ENCODE data around the gene CFAP54. TPM values are rescaled to one million over a fixed set of nuclear protein-coding genes. Genes with fewer than 3 reads are reported as not detected.

CFAP54 gene
- total and polyA plus RNA-seq, 2 donors (not counting 3 experiments of a cell fraction or from before 2014, with no cell fraction given) = 3.6 to 26.9 TPM

- peak; percentile 75 for TF ChIP-seq FOS (IDR thresholded peaks at IDR 0.05; ENCODE audit: borderline replicate concordance, insufficient read depth, low read length)
- TF ChIP-seq JUN (IDR thresholded peaks at IDR 0.05; ENCODE audit: borderline replicate concordance, insufficient read depth, insufficient read length, low read depth) = peak; percentile 23
- TF ChIP-seq MYC (IDR thresholded peaks at IDR 0.05; ENCODE audit: low read depth, low read length) = no peak
- Histone ChIP-seq H3K79me2 (ENCODE audit: control insufficient read depth, insufficient read depth, low read length) (no peaks in the 10 kb centered on the region), H3K4me1 (ENCODE audit: control insufficient read depth, extremely low read depth, insufficient read depth, low read length) (no peaks in the 10 kb centered on the region), H3K9me3 (replicated peaks; ENCODE audit: control insufficient read depth, insufficient read depth, low read length) (no peaks in the 10 kb centered on the region), H2AFZ (ENCODE audit: low read depth, low read length) (no peak overlapping the region), H3K9me1 (replicated peaks; ENCODE audit: control insufficient read depth, extremely low read depth, insufficient read depth, low read length) (no peaks in the 10 kb centered on the region), H3K4me2 (ENCODE audit: insufficient read depth, low read length) (no peak overlapping the region), H3K36me3 (ENCODE audit: control insufficient read depth in 2 of 2, extremely low read depth in 1 of 2, insufficient read depth in 2 of 2, low read length in 2 of 2) (no peaks in the 10 kb centered on the region), H3K4me3 (replicated peaks in 1 of 3; ENCODE audit: insufficient read depth in 1 of 3, low read depth in 1 of 3, low read length in 3 of 3) (no peak overlapping the region), H3K9ac (replicated peaks; ENCODE audit: extremely low read depth, insufficient read depth, low read length) (no peak overlapping the region), H3K27ac (ENCODE audit: insufficient read depth, low read depth, low read length) (no peak overlapping the region), H4K20me1 (replicated peaks; ENCODE audit: control insufficient read depth, extremely low read depth, insufficient read depth, low read length) (no peaks in the 10 kb centered on the region), H3K27me3 (ENCODE audit: control insufficient read depth in 2 of 2, insufficient read depth in 2 of 2, low read length in 2 of 2) (no peaks in the 10 kb centered on the region)
- DNase-seq (ENCODE audit: low read depth, low spot score) (peak; percentile 33), FAIRE-seq (peak; percentile 38)
- intact Hi-C loops (cut with micrococcal nuclease) = no loop called here
- dilution Hi-C loops (cut with MboI; ENCODE audit: extremely low pct_ligation_motif_present, low sequenced_read_pairs) = no loop called here
- BruUV-seq (replicated peaks) = no TSS peak
- POLR2A ChIA-PET = no interaction called here
- CTCF ChIA-PET = interaction anchor here (1.2 kb wide), 1 partner anchor 9 kb away, joined by 3 read pairs; no protein-coding TSS in a partner anchor
These were observed 393.5 kb downstream of the CFAP54 start for GRCh38 chr12:96882862-96883261.

- no peaks in the 10 kb centered on the region for H3K9me3 ChIP-seq (replicated peaks; ENCODE audit: control insufficient read depth, insufficient read depth, low read length)
- dilution Hi-C loops (cut with MboI; ENCODE audit: extremely low pct_ligation_motif_present, low sequenced_read_pairs) = no loop called here
- no peaks in the 10 kb centered on the region for H3K36me3 ChIP-seq (ENCODE audit: control insufficient read depth in 2 of 2, extremely low read depth in 1 of 2, insufficient read depth in 2 of 2, low read length in 2 of 2)
- no peak overlapping the region for H3K4me3 ChIP-seq (replicated peaks in 1 of 3; ENCODE audit: insufficient read depth in 1 of 3, low read depth in 1 of 3, low read length in 3 of 3)
- CTCF ChIA-PET = interaction anchor here (1.0 to 1.2 kb wide), 2 partner anchors 10 to 35 kb away, joined by 3 to 4 read pairs; no protein-coding TSS in a partner anchor
- TF ChIP-seq MAX (IDR thresholded peaks at IDR 0.05; ENCODE audit: insufficient read depth, insufficient read length) = no peak
- no peak for TF ChIP-seq CTCF (IDR thresholded peaks at IDR 0.05; ENCODE audit: extremely low read depth in 1 of 2, insufficient read depth in 1 of 2, low read depth in 1 of 2, low read length in 2 of 2)
- no peak for TF ChIP-seq FOS (IDR thresholded peaks at IDR 0.05; ENCODE audit: borderline replicate concordance, insufficient read depth, low read length)
- no peak for TF ChIP-seq POLR2AphosphoS5 (IDR thresholded peaks at IDR 0.05; ENCODE audit: insufficient read depth, low read depth, low read length)
- TF ChIP-seq POLR2A (IDR thresholded peaks at IDR 0.05; ENCODE audit: low read depth, low read length) = no peak
- TF ChIP-seq EZH2 (IDR thresholded peaks at IDR 0.05; ENCODE audit: borderline replicate concordance, low read depth, low read length, severe bottlenecking) = no peak
- no peak for TF ChIP-seq GATA2 (IDR thresholded peaks at IDR 0.05; ENCODE audit: insufficient read depth, insufficient read length, low read depth, low read length)
- no peak for TF ChIP-seq MYC (IDR thresholded peaks at IDR 0.05; ENCODE audit: low read depth, low read length)
- TF ChIP-seq JUN (IDR thresholded peaks at IDR 0.05; ENCODE audit: borderline replicate concordance, insufficient read depth, insufficient read length, low read depth) = no peak
- no TSS peak for BruUV-seq (replicated peaks)
- no peak for FAIRE-seq
- H4K20me1 ChIP-seq (replicated peaks; ENCODE audit: control insufficient read depth, extremely low read depth, insufficient read depth, low read length) = no peaks in the 10 kb centered on the region
- H3K79me2 ChIP-seq (ENCODE audit: control insufficient read depth, insufficient read depth, low read length) = no peaks in the 10 kb centered on the region
- no peak for DNase-seq (ENCODE audit: low read depth, low spot score)
- no peak overlapping the region for H3K9ac ChIP-seq (replicated peaks; ENCODE audit: extremely low read depth, insufficient read depth, low read length)
- no peaks in the 10 kb centered on the region for H3K27me3 ChIP-seq (ENCODE audit: control insufficient read depth in 2 of 2, insufficient read depth in 2 of 2, low read length in 2 of 2)
- H3K27ac ChIP-seq (ENCODE audit: insufficient read depth, low read depth, low read length) = no peak overlapping the region
- POLR2A ChIA-PET = no interaction called here
- intact Hi-C loops (cut with micrococcal nuclease) = no loop called here
- H2AFZ ChIP-seq (ENCODE audit: low read depth, low read length) = no peak overlapping the region
- no peaks in the 10 kb centered on the region for H3K9me1 ChIP-seq (replicated peaks; ENCODE audit: control insufficient read depth, extremely low read depth, insufficient read depth, low read length)
- no peaks in the 10 kb centered on the region for H3K4me1 ChIP-seq (ENCODE audit: control insufficient read depth, extremely low read depth, insufficient read depth, low read length)
- no peak overlapping the region for H3K4me2 ChIP-seq (ENCODE audit: insufficient read depth, low read length)
These were observed 394.2 kb downstream of the CFAP54 start for GRCh38 chr12:96883571-96883970.

All from endothelial cell of umbilical vein (primary cell).